CD4-positive, alpha-beta T cell treated with Interleukin-4 for 4 hours (primary cell): Measurements from ENCODE around the gene RNF14.

Experiments
- DNase-seq: peaks from one replicate; pipeline ENCODE4 v3.0.0-alpha.2; 2020

The RNF14 gene

DNA sequence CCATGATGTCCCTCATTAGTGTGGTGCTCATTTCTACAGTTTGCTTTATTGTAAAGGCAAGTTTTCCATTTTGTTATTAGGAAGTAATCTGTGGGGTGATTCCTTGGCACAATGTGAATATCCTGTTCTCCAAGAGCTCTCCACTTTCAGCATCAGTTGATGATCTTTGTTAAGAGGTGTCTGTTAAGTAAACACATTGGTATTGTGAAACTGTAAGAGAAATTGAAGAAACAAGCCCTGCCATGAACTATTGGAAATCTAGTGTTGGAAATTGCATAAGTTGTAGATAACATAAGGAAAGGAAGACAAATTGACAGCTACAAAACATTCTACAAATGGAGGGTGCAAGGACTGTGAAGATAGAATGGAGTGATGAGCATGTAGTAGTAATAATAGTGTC is 17.2 kb downstream of the RNF14 start:
- no peak for DNase-seq

DNA sequence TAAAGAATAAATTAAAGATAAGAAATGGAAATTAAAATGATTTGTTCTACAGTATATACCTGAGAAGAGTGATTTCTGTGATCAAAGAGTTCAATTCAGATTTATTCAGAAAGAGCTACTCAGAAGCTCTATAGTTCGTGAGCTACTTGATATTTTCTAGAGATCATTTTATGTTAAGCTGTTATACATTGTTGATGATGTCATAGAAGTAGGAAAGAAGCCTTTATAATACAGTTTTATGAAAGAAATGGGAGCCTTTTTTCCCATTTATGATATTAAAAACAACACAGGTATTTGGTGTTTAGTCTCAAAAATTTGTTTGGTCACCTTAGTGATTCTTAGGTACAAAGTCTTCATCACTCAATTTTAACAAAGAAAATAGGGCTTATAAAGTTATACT is 20.8 kb downstream of the RNF14 start:
- no peak for DNase-seq

DNA sequence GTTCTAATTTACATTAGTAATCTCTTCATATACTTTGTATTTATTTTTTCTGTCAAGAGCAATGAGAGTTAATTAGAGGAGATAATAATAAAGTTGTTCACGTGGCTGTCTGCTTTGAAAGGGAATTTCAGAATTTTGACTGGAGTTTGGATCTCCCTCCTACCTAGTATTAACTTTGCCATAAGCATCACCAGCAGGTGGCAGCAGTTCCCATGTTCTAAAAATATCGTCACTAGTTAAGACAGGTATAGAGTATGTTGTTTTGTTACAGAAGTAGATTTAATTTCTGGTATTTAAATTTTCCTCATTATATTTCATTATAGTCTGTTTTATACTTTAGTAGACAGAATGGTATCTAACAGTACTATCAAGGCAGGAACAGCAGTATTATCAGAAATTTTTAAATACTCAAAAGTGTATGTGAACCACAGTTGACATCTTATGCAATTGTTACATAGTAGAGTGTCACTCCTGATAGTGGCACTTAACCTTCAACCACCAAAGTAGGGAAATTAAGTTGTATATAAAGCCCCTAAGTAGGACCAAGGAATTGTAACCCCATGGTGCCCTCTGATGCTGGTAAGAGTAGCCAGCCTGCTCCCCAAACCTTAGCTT is 23.6 kb downstream of the RNF14 start:
- peak; percentile 75 for DNase-seq

DNA sequence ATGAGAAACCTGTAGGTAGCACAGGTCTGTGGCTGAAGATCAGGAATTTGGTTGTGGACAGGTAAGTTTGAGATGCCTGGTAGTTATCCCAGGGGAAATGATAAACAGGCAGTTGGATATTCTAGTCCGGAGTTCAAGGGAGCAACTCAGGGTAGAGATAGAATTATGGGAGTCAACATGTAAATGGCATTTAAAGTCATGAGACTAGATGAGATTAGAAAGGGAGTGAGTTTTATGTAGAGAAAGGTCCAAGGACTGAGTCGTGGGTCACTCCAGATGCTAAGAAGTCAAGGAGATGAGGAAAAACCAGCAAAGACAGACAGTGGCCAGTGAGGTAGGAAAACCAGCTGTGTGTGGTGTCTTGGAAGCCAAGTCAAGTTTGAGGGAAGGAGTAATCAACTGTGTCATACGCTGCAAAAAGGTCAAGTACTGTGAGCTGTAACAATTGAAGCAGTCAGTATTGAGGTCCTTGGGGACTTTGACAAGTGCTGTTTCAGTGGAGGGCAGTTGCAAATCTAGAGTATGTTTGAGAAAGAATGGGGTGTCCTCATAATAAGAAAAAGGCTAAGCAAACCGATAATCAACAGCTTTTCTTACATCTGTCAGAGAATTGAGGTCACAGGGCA is 25.7 kb downstream of the RNF14 start:
- DNase-seq: no peak

DNA sequence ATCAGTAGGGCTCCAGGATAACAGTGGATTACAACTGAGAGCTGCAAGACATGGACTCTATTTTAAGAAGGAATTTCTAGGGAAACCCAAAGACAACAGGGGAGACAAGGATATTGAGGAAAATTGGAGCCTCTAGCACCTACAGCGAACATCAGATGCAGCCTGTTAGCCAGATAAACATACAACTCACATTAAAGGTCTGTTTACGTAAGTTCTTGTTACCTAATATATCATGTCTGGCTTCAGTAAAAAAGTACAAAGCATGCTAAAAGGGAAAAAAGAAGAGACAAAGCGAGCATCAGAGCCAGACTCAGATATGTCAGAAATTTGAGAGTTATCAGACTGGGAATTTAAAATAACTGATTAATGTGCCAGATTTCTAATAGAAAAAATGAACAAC is 26.8 kb downstream of the RNF14 start:
- no peak for DNase-seq

DNA sequence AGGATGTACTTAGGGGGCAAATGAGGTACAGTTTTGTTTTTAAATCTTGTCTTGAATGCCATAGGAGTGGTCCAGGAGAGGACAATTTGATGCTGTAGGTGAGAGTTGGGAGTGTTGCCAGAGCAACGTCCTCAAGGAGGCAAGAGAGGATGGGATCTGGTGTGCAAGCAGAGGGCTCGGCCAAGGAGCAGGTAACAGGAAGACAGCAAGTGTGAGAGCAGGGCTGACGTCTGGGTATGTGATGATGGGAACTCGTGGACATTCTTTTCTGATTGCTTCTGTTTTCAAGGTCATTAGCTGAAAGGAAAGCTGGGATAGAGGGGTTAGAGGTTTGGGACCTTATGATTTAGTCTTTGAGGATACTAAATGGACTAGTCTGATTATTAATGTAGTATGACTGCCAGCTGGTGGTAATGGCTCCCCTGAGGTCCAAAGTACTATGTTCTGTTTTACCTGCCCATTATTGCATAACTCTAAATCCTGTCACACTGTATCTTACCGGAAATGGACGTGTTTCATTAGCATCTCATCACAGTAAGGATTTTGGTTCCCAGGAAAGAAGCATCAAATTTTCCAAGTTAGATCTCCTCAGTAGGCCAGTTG is 28.6 kb downstream of the RNF14 start:
- no peak for DNase-seq

DNA sequence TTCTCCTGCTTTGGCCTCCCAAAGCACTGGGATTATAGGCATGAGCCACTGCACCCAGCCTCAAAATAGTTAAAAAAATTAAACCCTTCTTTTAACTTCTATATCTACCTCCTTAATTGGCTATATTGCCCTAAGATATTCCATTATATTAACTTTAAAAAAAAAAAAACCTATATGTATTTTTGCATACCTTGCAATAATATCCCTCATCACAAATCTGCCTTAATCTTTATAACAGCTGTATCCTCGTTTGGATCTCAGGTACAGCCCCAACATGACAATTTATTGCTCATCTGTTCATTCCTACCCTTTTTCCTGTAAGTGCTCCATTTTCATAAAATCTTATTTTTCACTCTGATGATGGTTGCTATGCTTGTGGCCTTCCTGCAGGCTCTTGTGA is 31.3 kb downstream of the RNF14 start:
- no peak for DNase-seq

DNA sequence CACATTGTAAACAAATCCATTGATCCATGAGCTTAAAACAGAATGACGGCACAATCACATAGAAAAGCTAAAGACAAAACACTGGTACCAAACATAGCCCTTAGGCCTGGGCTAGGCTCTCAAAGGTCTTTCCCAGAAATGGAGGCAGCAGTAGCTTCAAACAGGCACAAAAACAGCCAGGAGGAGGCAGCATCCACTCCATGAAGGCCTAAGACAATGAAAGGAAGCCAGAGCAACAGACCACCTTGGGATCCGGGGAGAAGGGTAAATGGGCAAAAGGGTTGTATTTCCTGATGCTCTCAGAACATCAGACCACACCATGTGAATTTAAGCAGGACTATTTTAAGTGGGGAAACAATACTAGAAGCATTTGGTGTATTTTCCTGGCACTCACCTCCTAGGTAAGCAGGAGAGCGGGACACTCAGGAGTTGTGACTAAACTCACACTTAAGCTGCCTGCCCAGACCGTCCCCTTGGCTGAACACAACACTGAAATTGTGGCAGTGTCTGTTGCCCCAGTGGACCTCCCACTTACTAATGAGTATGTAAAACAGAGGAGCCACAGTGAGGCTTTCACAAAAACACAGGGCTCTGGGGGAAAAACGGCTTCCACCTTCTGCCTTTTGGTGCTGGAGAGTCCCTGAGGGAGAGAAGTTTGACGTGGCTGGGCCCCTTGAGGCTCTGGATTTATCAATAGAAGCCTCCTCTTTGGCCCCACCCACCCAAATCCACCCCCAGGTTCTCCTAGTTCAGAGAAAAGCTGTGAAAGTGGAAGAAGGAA is 32.0 kb downstream of the RNF14 start:
- no peak for DNase-seq

DNA sequence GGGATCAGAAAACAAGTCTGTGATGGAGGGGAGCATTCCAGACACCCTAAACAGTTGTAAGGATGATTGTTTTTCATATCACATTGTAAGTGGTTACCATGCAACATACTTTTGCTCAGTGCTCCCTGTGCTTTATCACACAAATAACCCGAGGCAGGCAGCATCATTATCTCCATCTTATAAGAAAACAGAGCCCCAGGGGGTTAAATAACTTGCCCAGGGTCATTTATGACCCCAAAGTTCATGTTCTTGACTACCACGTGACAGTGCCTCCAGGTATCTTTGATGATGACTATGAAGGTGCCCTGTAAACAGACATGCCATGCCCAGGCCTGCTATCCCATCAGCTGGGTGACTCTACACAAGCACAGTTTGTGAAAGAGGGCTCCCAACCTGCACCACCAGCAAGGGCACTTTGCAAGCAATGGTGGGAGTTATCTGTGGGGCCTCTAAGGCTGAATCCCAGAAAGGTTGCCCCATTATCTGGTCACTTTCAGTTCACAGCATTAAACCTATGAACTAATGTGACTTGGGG is 34.4 kb downstream of the RNF14 start:
- no peak for DNase-seq

DNA sequence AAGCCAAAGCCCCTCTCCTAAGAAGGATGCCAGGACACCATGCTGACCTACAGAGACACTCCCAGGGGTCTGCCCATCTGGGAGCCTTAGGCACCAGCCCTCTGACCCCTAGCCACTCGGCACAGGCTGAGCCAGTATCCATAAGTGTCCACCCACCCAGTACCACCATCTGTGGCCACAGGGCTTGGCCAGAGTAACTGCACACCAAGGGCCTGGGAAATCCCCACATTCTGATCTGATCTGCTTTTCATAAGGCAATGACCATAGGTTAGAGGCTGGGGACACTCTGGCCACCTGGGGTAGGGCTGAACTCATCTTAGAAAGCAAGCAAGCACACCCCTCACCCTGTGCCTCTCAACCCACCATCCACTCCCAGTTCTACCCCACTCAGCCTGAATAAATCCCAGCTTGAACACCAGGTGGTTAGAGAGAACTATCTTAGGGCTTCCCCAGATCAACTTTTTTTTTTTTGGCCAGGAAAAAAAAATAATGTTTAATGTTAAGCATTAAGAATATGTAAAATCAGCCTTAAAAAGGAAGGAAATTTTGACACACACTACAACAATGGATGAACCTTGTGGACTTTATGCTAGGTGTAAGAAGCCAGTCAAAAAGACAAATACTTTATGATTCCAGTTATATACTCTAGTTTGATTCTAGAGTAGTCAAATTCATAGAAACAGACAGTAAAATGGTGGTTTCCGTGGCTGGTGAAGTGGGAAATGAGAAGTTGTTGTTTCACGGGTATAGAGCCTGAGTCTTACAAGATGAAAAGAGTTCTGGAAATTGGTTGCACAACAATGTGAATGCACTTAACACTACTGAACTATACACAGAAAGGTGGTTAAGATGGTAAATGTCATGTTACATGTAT is 37.7 kb downstream of the RNF14 start:
- DNase-seq: peak; percentile 60

DNA sequence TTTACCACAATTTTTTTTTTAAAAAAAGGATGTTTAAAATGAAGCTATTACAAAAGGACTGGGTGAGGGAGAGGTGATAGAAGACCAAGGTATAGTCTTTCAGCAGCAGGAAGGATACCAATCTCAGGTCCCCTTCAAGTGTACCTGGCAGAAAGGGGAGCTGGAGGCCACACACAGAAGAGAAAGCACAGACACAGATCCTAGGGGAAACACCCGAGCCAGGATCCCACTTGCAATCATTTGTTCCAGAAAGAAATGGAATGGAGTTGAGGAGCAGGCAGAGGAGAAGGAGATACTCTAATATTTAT is 38.3 kb downstream of the RNF14 start:
- no peak for DNase-seq

DNA sequence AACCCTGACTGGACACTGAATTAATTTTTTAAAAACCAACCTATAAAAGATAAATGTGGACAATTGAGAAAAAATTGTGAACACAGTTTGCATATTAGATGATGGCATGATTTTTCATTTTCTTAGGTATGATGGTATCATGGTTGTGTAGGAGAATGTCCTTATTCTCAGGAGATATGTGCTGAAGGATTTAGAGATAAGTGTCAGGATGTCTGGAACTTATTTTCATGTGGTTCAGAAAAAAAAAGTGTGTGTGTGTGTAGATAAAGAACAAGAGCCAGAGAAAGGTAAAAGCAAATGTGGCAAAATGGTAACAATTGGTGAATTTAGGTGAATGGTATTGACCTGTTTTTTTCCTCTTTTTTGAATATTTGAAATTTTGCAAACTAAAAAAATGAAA is 39.9 kb downstream of the RNF14 start:
- no peak for DNase-seq

DNA sequence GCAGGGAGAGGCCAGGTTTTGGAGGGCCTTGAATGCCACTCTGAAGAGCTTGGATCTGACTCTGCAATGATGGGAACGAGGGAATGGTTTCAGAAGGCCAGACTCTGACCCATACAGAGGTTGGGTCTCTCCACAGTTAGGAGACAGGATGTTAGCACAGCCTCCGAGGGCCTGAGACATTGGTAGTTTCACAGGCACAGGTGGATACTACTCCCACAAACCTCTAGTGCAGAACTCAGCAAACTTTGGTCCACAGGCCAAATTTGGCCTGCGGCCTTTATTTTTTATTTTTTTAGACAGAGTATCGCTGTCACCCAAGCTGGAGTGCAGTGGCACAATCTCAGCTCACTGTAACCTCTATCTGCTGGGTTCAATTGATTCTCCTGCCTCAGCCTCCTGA is 41.0 kb downstream of the RNF14 start:
- no peak for DNase-seq

DNA sequence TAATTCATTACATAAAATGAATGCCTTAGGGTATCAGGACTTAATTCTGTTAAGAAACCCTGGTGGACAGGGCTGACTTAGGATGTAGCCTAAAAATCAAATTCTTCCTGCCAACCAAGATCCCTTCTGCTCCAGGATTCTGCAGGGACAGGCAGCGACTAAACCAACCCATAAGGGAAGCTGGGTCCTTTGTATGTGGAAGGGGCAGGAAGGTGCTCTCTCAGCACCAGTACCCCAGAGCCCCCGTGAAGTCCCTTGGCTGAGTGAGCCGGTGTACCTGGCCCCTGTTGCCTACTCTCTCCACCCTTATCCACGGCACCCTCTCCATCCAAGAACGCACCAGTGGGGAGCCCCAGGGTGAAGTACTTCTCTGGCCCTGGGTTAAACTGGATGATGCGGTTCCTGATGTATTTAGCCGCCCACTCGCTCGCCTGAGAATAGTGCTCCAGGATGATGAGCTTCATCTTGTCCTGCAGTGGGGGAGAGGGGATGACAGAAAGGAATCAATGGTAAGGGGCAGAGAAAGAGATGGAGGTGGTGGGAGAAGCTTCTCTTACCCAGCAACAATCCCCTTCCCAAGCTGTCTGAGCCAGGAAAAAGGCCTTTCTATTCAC is 42.8 kb downstream of the RNF14 start:
- DNase-seq: no peak

DNA sequence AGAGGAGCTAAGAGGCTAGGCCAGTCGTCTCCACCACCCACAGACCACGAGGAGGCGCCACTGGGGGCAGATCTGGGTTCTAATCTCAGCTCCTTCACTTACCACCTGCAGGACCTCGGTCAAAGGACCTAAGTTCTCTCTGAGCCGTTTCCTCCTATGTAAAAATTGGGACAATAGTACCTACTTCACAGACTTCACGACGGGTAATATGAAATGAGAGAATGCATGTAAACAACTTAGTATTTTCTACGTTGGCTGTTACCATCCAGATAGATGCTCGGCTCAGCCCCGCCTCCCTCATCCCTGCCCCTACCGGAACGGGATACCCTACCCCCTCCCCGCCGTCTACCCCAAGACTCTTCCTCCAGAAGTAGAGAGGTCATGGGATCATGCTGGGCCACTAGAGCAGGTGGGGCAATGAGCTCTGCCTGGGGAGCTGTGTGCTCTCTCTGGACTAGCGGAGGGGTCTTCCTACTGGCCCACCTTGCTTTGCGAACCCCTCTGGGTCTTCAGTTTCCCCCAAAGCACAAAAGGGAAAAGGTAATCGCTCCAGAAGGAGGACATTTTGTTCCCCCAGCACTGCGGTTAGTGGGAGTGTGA is 43.4 kb downstream of the RNF14 start:
- peak; percentile 42 for DNase-seq

DNA sequence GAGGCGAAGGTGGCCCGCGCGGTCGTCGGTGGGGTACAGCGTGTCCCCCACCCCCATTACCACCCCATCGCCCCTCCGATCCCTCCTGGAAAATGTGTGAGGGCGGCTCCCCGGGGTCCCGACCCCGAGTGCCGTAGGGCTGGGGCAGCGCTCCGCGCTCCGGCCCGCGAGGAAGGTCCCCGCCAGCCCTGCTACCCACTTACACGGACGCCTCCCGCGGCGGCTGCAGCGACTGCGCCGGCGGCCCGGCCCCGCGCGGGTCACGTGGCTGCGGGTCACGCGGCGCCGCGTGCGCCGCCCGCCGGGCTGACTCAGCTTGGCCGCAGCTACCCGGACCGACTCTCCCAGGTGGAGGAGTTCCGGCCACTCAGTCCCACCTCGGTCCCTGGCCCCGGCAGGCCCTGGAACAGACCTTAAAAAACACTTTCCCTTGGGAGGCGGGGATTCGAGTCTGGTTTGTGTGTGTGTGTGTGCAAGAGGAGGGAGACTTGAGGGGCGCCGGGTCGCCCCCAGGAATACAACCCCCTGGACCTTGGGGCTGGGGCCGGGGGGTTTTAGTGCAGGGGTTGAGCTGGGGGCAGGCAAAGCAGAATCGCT is 44.0 kb downstream of the RNF14 start, which contains the start of gene GNPDA1:
Gene GNPDA1 (minus strand): TSS at position 236 of the 597 bp plus-strand sequence. CDS start 992 bp downstream, outside the sequence.
- peak; percentile 60 for DNase-seq

DNA sequence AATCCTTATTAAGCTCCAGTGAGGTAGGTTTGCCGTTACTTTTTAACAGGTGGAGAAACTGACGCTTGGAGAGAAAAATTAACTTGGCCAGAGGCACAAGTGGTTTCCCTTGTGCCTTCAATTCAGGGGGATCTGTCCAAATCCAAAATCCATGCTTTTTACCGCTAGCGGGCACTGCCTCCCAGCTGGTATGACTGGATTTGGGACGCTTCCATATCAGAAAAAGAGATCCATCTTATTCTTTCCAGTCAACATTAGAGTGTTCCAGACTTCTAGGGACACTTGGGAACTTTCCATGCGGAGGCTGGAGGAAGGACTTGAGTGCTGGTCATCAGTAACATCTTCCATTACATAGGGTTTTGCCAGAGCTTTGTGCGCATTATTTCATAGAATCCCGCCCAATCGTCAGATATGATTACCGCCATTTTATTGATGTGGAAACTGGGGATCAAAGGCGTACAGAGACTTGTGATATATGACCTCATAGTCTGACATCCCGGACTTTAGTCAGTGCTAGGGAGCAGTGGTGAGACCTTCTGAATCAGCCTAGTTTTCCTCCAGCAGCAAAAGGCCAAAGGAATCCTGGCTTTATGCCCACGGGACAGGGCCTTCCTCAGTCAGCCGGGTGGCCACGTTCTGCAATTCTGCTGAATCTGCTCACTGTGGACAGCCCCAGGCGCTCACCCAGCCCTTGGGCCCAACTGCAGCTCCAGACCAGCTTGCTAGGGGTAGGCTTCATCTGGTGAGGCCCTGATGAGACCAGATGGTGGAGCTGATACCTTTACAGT is 45.0 kb downstream of the RNF14 start:
- no peak for DNase-seq

DNA sequence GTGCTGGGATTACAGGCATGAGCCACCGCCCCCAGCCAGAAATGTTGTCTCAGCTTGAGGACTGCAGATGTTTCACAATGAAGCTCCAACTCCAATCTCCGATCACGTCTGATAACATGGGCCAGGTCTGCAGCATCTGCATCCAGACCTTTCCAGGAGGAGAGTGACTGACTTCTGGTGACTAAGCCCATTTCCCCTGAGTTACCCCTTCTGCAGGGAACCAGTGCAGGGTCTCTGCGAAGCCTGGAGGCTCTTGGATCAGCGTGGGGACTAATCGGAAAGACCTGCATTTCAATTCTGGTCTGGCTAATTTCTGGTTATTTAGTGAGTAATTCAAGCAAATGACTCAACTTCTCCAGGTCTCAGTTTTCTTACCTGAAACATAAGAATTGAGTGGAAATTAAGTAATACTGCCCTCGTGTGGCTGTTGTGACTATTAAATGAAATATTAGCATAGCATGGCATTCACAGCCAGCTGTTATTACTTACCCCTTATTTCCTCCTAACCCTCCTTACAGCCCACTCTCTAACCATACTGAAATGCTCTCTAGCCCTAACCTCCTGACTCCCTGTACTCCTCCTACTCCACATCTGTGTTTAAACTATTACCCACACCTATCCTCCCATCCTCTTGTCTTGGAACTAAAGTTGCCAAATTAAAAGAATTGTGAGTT is 46.1 kb downstream of the RNF14 start:
- peak; percentile 86 for DNase-seq

DNA sequence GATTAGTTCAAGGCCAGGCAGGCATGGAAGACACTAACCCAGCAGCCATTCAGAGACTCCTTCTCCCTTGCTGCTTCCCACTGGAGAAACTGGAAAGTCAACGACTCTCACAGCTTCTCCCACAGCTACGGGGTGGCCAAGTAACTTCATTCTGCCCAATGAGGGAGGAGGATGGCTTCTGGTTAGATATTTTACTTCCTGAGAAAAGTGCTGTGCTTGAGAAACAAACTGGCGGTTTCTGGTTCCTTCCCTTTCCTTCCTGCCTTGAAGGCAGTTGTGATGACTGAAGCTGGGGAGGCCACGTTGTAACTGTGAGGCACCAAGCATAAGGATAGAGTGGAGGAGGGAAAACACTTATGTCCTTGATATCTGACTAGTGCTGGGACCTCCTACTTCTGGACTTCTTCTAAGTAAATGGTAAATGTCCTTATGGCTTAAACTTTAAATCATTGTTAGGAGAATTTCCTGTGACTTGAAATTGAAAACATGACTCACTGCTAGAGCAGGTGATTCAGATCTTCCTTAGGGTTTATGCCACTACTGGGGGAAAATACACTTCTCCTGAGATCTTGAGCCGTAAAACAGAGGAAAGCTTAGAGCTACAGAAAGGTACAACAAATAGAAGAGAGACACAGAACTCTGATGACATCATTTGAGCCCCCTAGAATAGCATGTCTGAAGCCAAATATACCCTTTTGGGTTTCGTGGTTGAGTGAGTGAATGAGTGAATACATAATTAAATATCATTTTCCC is 47.1 kb downstream of the RNF14 start:
- peak; percentile 77 for DNase-seq
